ENCODE measurements around the gene SHKBP1.
A peak's percentile ranks its signal among the peaks of the same experiment; 100 is the strongest.

SHKBP1 gene

DNA sequence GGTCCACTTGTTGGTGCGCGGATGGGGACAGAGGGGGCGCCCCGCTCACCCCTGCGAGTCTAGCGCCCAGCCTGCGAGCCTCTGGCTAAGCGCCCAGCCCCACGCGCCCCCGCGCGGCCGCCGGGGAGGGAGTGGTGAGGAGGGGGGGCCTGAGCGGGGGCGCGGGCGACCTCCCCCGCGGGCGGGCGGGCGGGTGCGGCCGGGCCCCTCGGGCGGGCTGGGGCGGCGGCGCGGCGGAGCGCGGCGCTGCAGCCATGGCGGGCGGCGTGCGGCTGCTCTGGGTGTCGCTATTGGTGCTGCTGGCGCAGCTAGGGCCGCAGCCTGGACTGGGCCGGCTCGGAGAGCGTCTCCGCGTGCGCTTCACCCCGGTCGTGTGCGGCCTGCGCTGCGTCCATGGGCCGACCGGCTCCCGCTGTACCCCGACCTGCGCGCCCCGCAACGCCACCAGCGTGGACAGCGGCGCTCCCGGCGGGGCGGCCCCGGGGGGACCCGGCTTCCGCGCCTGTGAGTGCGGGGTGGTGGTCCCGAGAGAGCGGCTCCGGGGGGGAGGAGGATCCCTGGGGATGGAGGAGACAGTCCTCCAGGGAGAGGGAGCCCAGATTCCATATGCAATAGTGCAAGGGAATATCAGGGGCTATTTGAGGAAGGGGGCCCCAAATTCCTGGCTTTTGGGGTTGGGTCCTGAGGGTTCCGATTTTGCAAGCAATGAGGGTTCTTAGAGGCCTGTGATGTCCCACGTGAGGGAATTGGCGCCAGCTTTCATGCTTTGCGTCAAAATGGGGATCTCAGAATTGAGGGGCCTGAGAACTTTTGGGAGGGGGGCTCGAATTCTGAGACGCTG, 24.7 kb downstream of the SHKBP1 start, which contains the start of gene LTBP4:
TSS of gene LTBP4 (plus strand) at position 236 of the 841 bp plus-strand sequence. CDS start at position 255, 19 bp downstream.
- TF ChIP-seq, protein P1, sequence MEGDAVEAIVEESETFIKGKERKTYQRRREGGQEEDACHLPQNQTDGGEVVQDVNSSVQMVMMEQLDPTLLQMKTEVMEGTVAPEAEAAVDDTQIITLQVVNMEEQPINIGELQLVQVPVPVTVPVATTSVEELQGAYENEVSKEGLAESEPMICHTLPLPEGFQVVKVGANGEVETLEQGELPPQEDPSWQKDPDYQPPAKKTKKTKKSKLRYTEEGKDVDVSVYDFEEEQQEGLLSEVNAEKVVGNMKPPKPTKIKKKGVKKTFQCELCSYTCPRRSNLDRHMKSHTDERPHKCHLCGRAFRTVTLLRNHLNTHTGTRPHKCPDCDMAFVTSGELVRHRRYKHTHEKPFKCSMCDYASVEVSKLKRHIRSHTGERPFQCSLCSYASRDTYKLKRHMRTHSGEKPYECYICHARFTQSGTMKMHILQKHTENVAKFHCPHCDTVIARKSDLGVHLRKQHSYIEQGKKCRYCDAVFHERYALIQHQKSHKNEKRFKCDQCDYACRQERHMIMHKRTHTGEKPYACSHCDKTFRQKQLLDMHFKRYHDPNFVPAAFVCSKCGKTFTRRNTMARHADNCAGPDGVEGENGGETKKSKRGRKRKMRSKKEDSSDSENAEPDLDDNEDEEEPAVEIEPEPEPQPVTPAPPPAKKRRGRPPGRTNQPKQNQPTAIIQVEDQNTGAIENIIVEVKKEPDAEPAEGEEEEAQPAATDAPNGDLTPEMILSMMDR (IDR thresholded peaks at IDR 0.05; ENCODE audit: low read depth, low read length, missing control alignments) = peak; percentile 14
- in situ Hi-C loops (cut with HindIII; ENCODE audit: low sequenced_read_pairs) = no loop called here
- H3K4me3 ChIP-seq (ENCODE audit: low read depth, low read length) = peak within 1 kb of the TSS; percentile 36
- no peak for DNase-seq (ENCODE audit: low read depth)

GRCh38 chr19:40603071-40603388, 26.4 kb downstream of the SHKBP1 start:
- H3K4me3 ChIP-seq (ENCODE audit: low read depth, low read length) = peak overlapping the region; percentile 41
- TF ChIP-seq, protein P1 (IDR thresholded peaks at IDR 0.05; ENCODE audit: low read depth, low read length, missing control alignments) = no peak
- in situ Hi-C loops (cut with HindIII; ENCODE audit: low sequenced_read_pairs) = no loop called here
- DNase-seq (ENCODE audit: low read depth) = no peak

- H3K4me3 ChIP-seq (ENCODE audit: low read depth, low read length) = peak overlapping the region; percentile 41
- in situ Hi-C loops (cut with HindIII; ENCODE audit: low sequenced_read_pairs) = no loop called here
- TF ChIP-seq, protein P1 (IDR thresholded peaks at IDR 0.05; ENCODE audit: low read depth, low read length, missing control alignments) = peak; percentile 11
- DNase-seq (ENCODE audit: low read depth) = peak; percentile 70
Measured at GRCh38 chr19:40603389-40604170, 26.9 kb downstream of the SHKBP1 start.

- no peak for DNase-seq (ENCODE audit: low read depth)
- TF ChIP-seq, protein P1 (IDR thresholded peaks at IDR 0.05; ENCODE audit: low read depth, low read length, missing control alignments) = no peak
- H3K4me3 ChIP-seq (ENCODE audit: low read depth, low read length) = peak overlapping the region; percentile 41
- in situ Hi-C loops (cut with HindIII; ENCODE audit: low sequenced_read_pairs) = no loop called here
Measured at GRCh38 chr19:40604171-40604646, 27.5 kb downstream of the SHKBP1 start.

GRCh38 chr19:40604647-40605215, 28.1 kb downstream of the SHKBP1 start:
- TF ChIP-seq, protein P1 (IDR thresholded peaks at IDR 0.05; ENCODE audit: low read depth, low read length, missing control alignments) = no peak
- H3K4me3 ChIP-seq (ENCODE audit: low read depth, low read length) = peak overlapping the region; percentile 36
- in situ Hi-C loops (cut with HindIII; ENCODE audit: low sequenced_read_pairs) = no loop called here
- DNase-seq (ENCODE audit: low read depth) = no peak

Data from astrocyte of the cerebellum (primary cell).